WTC11 (cell line): ENCODE measurements around the gene RXRB. TPM values are rescaled to one million over a fixed set of nuclear protein-coding genes. Genes with fewer than 3 reads are reported as not detected.

Experiments used
- ATF1 ChIP-seq: sonication (generic); formaldehyde crosslinking; IDR thresholded peaks from 2 replicates; pipeline ENCODE4 v1.8.1; 2023; ENCODE audit warnings: mild to moderate bottlenecking, moderate library complexity, missing genetic modification reagents
- CBFB ChIP-seq: sonication (generic); formaldehyde crosslinking; IDR thresholded peaks from 2 replicates; pipeline ENCODE4 v1.8.1; 2022; ENCODE audit warnings: mild to moderate bottlenecking, low read depth, missing genetic modification reagents
- CDX4 ChIP-seq: fragments of 250-450 bp; sonication (Bioruptor Pico); IDR thresholded peaks from 2 replicates; pipeline ENCODE4 v1.9.0; 2021; ENCODE audit warnings: moderate library complexity, mild to moderate bottlenecking, inconsistent platforms, borderline replicate concordance
- E2F1 ChIP-seq: sonication (generic); formaldehyde crosslinking; IDR thresholded peaks from 2 replicates; pipeline ENCODE4 v1.8.0; 2022; ENCODE audit warnings: mild to moderate bottlenecking, missing genetic modification reagents
- GRHL2 ChIP-seq: fragments of 250-450 bp; sonication (Bioruptor Pico); IDR thresholded peaks from 2 replicates; pipeline ENCODE4 v1.8.0; 2022; ENCODE audit warnings: mild to moderate bottlenecking, moderate library complexity; ENCODE audit not compliant: insufficient replicate concordance, severe bottlenecking
- IRF1 ChIP-seq: sonication (generic); formaldehyde crosslinking; IDR thresholded peaks from 2 replicates; pipeline ENCODE4 v1.8.0; 2023; ENCODE audit warnings: missing genetic modification reagents
- KAT7 ChIP-seq: sonication (generic); formaldehyde crosslinking; IDR thresholded peaks from 2 replicates; pipeline ENCODE4 v1.8.1; 2023; ENCODE audit warnings: missing genetic modification reagents, mild to moderate bottlenecking, borderline replicate concordance
- NFATC4 ChIP-seq: fragments of 250-450 bp; sonication (Bioruptor Pico); IDR thresholded peaks from 2 replicates; pipeline ENCODE4 v1.9.0; 2021; ENCODE audit warnings: mild to moderate bottlenecking
- NFYB ChIP-seq: sonication (generic); formaldehyde crosslinking; conservative IDR thresholded peaks from 2 replicates; pipeline ENCODE4 v1.8.0; 2022; ENCODE audit warnings: low read depth, missing genetic modification reagents
- NR3C1 ChIP-seq: sonication (generic); formaldehyde crosslinking; conservative IDR thresholded peaks from 2 replicates; pipeline ENCODE4 v1.8.1; 2023; ENCODE audit warnings: low read depth, mild to moderate bottlenecking, missing genetic modification reagents
- PRDM15 ChIP-seq: sonication (generic); formaldehyde crosslinking; IDR thresholded peaks from 2 replicates; pipeline ENCODE4 v1.8.0; 2022; ENCODE audit warnings: missing genetic modification reagents
- STAT6 ChIP-seq: sonication (generic); formaldehyde crosslinking; conservative IDR thresholded peaks from 2 replicates; pipeline ENCODE4 v1.8.1; 2023; ENCODE audit warnings: mild to moderate bottlenecking, low read depth, missing genetic modification reagents, moderate library complexity
- USF2 ChIP-seq: sonication (generic); formaldehyde crosslinking; IDR thresholded peaks from 2 replicates; pipeline ENCODE4 v1.8.1; 2023; ENCODE audit warnings: mild to moderate bottlenecking, missing genetic modification reagents, moderate library complexity
- ZBTB21 ChIP-seq: sonication (generic); formaldehyde crosslinking; IDR thresholded peaks from 2 replicates; pipeline ENCODE4 v1.8.1; 2023; ENCODE audit warnings: mild to moderate bottlenecking, missing genetic modification reagents, borderline replicate concordance
- ZBTB43 ChIP-seq: sonication (generic); formaldehyde crosslinking; IDR thresholded peaks from 2 replicates; pipeline ENCODE4 v1.8.1; 2023; ENCODE audit warnings: mild to moderate bottlenecking, missing genetic modification reagents
- ZMAT4 ChIP-seq: fragments of 250-450 bp; sonication (Bioruptor Pico); IDR thresholded peaks from 2 replicates; pipeline ENCODE4 v1.9.0; 2021; ENCODE audit warnings: mild to moderate bottlenecking
- ZNF281 ChIP-seq: sonication (generic); formaldehyde crosslinking; IDR thresholded peaks from 2 replicates; pipeline ENCODE4 v1.8.0; 2023; ENCODE audit warnings: mild to moderate bottlenecking, missing genetic modification reagents
- ZNF671 ChIP-seq: fragments of 250-450 bp; sonication (Bioruptor Pico); IDR thresholded peaks from 2 replicates; pipeline ENCODE4 v1.8.0; 2021; ENCODE audit warnings: mild to moderate bottlenecking
- ZSCAN18 ChIP-seq: fragments of 250-450 bp; sonication (Bioruptor Pico); IDR thresholded peaks from 2 replicates; pipeline ENCODE4 v2.1.2; 2022; ENCODE audit warnings: mild to moderate bottlenecking, moderate library complexity
- total RNA-seq: library from RNA; stranded (reverse); gene quantifications from 3 replicates; pipeline ENCODE4 v1.2.3, GENCODE V29; 2021

RXRB gene
- total RNA-seq, 1 experiment from 2014 or later = 24.5 TPM

GRCh38 chr6:33204415-33205190, 4.1 kb upstream of the RXRB start, which contains the start of gene HSD17B8 (continued):
- TF ChIP-seq PRDM15 (CRISPR knock-in tag) (peak; percentile 46), IRF1 (CRISPR knock-in tag) (no peak), ZNF671 (CRISPR knock-in tag) (no peak), NR3C1 (CRISPR knock-in tag) (no peak), E2F1 (CRISPR knock-in tag) (no peak), NFYB (CRISPR knock-in tag) (peak; percentile 84), ZMAT4 (CRISPR knock-in tag) (0 out of 2 replicates have a peak, but pooled peaks have one; percentile 40), GRHL2 (CRISPR knock-in tag) (no peak), ZBTB43 (no peak), CBFB (CRISPR knock-in tag) (no peak), CDX4 (no peak), ZNF281 (CRISPR knock-in tag) (no peak), ZBTB21 (no peak), KAT7 (CRISPR knock-in tag) (no peak), USF2 (CRISPR knock-in tag) (no peak), ZSCAN18 (CRISPR knock-in tag) (no peak), NFATC4 (CRISPR knock-in tag) (0 out of 2 replicates have a peak, but pooled peaks have one; percentile 69), STAT6 (CRISPR knock-in tag) (no peak), ATF1 (CRISPR knock-in tag) (no peak)
